ELR (cell line): ENCODE measurements around the gene CAMK1.
"Not testable (repeated sequence)": the region's sequence is repeated elsewhere in the genome, so short reads cannot be mapped to it uniquely, and the experiment has no call there.

Experiments
- DNase-seq: peaks from one replicate; pipeline ENCODE4 v3.0.0-alpha.2; 2015; ENCODE audit warnings: low read depth

Gene CAMK1

GRCh38 chr3:9776896-9777693, 7.3 kb upstream of the CAMK1 start:
- no peak for DNase-seq

DNA sequence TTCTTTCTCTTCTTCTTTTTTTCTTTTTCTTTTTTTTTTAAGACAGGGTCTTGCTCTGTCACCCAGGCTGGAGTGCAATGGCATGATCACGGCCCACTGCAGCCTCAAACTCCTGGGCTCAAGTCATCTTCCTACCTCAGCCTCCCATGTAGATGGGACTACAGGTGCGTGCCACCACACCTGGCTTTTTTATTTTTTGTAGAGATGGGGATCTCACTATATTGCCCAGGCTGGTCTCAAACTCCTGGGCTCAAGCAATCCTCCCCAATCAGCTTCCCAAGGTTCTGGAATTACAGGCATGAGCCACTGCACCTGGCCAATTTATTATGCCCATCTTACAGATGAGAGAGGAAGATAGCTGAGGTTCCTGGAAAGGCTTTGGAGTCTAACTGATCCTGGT, 1.3 kb upstream of the CAMK1 start:
- not testable (repeated sequence) for DNase-seq

GRCh38 chr3:9770276-9770812, 597 bp upstream of the CAMK1 start:
- DNase-seq, result no peak

- no peak for DNase-seq
Observed at GRCh38 chr3:9769012-9769411, 735 bp downstream of the CAMK1 start.

DNA sequence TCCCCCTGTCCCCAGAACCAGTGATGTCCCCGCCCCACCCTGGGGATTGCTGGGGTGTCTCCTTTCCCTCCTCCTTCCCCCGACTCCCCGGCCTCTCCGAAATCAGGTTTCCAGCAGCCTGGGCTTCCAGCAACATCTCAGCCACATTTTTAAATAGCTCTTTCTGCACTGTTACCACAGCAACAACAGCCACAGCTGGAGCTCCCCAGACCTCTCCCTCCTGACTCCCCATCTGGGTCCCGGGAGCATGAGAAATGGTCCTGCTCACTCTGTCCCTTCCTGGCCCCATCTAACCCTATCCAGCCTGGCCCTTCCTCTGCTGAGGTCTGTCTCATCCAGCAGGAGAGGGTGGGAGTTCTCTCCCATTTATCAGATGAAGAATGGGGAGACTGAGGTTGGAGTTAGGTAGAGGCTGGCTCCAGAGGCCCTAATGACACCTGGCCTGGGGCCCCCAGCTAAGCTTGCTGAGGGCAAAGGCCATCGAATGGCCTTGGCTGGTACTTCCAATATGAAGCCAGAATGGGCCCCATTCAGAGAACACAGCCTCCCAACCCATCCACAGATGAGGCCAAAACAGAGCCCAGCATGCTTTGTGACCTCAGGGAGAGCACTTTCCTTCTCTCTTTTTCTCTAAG, 1.5 kb downstream of the CAMK1 start:
- no peak for DNase-seq

GRCh38 chr3:9767418-9767817, 2.3 kb downstream of the CAMK1 start:
- no peak for DNase-seq

- no peak for DNase-seq
Observed at GRCh38 chr3:9765865-9766264, 3.9 kb downstream of the CAMK1 start.

DNA sequence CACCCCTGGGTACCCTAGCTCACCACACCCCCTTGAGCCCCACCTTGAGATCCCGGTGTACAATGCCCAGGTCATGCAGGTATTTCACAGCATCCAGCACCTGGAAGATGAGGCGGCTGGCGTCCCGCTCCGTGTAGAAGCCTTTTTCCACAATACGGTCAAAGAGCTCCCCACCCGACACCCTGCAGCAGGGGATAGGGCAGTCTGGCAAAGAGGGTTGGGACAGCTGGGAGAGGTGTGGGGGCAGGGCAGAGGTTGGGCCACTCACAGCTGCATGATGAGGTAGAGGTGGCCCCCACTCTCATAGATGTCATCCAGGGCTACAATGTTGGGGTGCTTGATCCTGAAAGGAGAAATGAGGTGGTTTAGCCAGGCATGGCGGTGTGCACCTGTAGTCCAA, 6.9 kb downstream of the CAMK1 start:
- DNase-seq, result no peak

- DNase-seq, result no peak
Observed at GRCh38 chr3:9761919-9762318, 7.8 kb downstream of the CAMK1 start.

DNA sequence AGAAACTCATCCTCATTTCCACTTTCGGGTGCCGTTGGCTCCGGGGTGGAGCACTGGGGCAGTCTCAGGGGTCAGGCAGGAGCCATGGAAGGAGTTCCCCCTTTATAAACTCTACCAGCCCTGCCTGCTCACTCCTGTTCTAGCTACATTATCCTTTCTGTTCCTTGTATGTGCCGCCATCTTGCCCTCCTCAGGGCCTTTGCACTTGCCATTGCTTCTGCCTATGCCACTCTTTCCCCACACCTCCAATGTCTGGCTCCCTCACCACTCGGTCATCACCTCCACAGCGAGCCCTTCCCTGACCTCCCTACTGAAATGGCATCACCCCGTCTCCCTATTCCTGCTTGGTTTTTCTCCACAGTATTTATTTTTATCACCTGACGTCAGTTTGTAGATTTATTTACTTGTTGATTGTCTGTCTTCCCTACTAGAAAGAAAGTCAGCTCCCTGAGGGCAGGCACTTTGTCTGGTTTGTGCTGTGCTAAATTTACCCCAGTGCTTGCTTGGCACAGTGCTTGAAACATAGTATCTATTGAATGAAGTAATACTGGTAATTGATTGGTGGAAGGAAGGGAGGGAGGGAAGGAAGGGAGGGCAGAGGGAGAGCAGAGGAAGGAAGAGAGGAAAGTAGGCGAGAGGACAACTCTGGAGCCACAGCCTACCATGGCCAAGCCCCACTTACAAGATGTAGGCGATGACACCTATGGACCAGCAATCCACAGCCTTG, 8.8 kb downstream of the CAMK1 start:
- DNase-seq, result no peak

DNA sequence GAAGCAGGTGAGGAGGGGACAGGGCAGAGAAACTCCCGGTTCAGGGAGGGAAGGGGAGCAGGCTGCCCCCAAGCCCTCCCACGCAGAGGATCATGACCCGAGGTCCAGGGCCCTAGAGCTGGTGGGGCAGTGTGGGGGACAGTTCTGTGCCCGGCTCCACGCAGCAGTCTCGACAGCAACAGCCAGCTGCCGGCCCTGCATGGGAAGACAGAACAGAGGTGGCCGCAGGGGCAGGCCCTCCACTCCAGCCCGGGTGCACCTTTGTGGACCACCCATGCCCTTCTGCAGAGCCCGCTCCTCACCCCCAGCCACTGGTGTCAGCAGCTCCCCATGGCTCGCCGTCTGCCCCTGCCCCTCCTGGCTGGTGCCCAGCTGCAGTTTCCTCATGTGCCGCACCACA, 12.3 kb downstream of the CAMK1 start:
- DNase-seq, result no peak

DNA sequence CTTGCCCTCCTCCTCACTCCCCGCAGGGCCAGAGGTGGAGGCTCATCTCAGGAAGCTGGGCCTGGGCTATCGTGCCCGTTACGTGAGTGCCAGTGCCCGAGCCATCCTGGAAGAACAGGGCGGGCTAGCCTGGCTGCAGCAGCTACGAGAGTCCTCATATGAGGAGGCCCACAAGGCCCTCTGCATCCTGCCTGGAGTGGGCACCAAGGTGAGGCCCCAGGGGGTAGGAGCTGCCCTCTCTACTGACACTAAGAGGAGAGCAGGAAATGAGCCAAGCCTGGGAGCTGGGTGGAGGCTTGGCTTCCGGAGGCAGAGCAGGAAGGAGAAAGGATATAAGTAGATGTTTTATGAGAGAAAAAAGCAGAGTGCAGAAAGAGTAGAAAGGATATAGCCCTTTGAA, 15.1 kb downstream of the CAMK1 start:
- peak; percentile 45 for DNase-seq

GRCh38 chr3:9750556-9751411, 19.0 kb downstream of the CAMK1 start:
- peak; percentile 47 for DNase-seq

- peak; percentile 99 for DNase-seq
Observed at GRCh38 chr3:9749645-9750555, 19.8 kb downstream of the CAMK1 start, which contains the start of gene OGG1. OGG1 (plus strand) TSS chr3:9749952; CDS start chr3:9750287, 335 bp downstream.

DNA sequence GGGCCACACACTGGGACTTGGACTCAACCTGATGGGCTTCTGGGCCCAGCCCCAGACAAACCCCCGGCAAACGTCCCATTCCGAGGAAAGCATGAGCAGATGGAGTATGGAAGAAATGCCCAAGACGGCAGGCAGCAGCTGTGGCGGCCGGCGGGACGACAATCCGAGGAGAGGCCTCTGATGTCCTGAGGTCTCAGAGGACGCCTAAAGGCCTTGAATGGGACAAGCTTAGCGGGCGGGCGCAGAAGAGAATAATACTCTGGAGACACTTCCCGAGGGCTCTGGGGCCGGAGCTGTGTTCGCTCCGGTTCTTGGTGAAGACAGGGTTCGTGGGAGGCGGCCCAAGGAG, 20.5 kb downstream of the CAMK1 start:
- DNase-seq, result no peak

- DNase-seq, result no peak
Observed at GRCh38 chr3:9748031-9748430, 21.7 kb downstream of the CAMK1 start.

DNA sequence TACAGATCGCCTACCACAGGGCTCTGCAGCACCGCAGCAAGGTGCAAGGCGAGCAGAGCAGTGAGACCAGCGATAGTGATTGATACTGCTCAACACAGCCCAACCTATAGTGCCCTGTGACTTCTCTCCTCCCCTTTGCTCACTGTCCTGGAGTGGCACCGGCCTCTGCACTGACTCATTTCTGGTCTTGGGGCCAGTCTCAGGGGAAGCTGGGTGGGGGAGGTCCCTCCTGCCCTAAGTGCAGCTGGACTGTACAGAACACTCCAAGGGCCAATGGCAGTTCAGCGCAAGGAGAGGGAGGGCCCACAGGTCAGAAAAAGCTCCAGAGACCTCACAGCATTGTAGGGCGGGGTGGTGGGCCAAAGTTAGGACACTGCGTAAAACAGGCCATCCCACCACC, 22.5 kb downstream of the CAMK1 start:
- DNase-seq, result peak; percentile 70

GRCh38 chr3:9746330-9746729, 23.4 kb downstream of the CAMK1 start:
- peak; percentile 84 for DNase-seq

GRCh38 chr3:9745521-9745920, 24.2 kb downstream of the CAMK1 start:
- no peak for DNase-seq

- no peak for DNase-seq
Observed at GRCh38 chr3:9744162-9744561, 25.6 kb downstream of the CAMK1 start.

GRCh38 chr3:9743548-9743947, 26.2 kb downstream of the CAMK1 start:
- no peak for DNase-seq
